HepG2 (cell line): ENCODE measurements around the gene SEMA4C. TPM values are rescaled to one million over a fixed set of nuclear protein-coding genes. Genes with fewer than 3 reads are reported as not detected.

Experiments
- ARHGAP35 ChIP-seq: sonication (generic); formaldehyde crosslinking; IDR thresholded peaks from 2 replicates; pipeline ENCODE4 v1.9.0; 2022; ENCODE audit warnings: mild to moderate bottlenecking, inconsistent platforms, moderate library complexity, missing genetic modification reagents, borderline replicate concordance
- BRCA1 ChIP-seq: sonication (generic); formaldehyde crosslinking; IDR thresholded peaks from 2 replicates; pipeline ENCODE4 v1.4.0; 2020; ENCODE audit warnings: missing genetic modification reagents
- HNRNPLL ChIP-seq: fragments of 200-400 bp; formaldehyde crosslinking; IDR thresholded peaks from 2 replicates; pipeline ENCODE4 v1.6.1; 2017; ENCODE audit warnings: mild to moderate bottlenecking, low read depth, low read length; ENCODE audit not compliant: poor library complexity, severe bottlenecking
- JUND ChIP-seq: sonication (generic); formaldehyde crosslinking; IDR thresholded peaks from 2 replicates; pipeline ENCODE4 v1.8.0; 2022; ENCODE audit warnings: mild to moderate bottlenecking, missing genetic modification reagents
- KLF13 ChIP-seq: sonication (generic); formaldehyde crosslinking; IDR thresholded peaks from 2 replicates; pipeline ENCODE4 v1.4.0; 2020; ENCODE audit warnings: mild to moderate bottlenecking, missing genetic modification reagents
- MTA3 ChIP-seq: sonication (generic); formaldehyde crosslinking; IDR thresholded peaks from 2 replicates; pipeline ENCODE4 v1.4.0; 2020; ENCODE audit warnings: missing genetic modification reagents
- NFIC ChIP-seq: IDR thresholded peaks from 2 replicates; pipeline ENCODE4 v1.6.1; 2012; ENCODE audit warnings: mild to moderate bottlenecking, low read length, inconsistent platforms
- NFYB ChIP-seq: sonication (generic); formaldehyde crosslinking; IDR thresholded peaks from 2 replicates; pipeline ENCODE4 v1.4.0; 2020; ENCODE audit warnings: missing genetic modification reagents
- PITX1 ChIP-seq: sonication (generic); formaldehyde crosslinking; IDR thresholded peaks from 2 replicates; pipeline ENCODE4 v1.5.1; 2020; ENCODE audit warnings: mild to moderate bottlenecking, missing genetic modification reagents
- TARDBP ChIP-seq: sonication (generic); formaldehyde crosslinking; IDR thresholded peaks from 2 replicates; pipeline ENCODE4 v1.8.0; 2022; ENCODE audit warnings: mild to moderate bottlenecking, missing genetic modification reagents
- ZBTB1 ChIP-seq: sonication (generic); formaldehyde crosslinking; IDR thresholded peaks from 2 replicates; pipeline ENCODE4 v1.4.0; 2020; ENCODE audit warnings: missing genetic modification reagents, borderline replicate concordance
- ZBTB7A ChIP-seq: sonication (generic); formaldehyde crosslinking; IDR thresholded peaks from 2 replicates; pipeline ENCODE4 v1.8.0; 2022; ENCODE audit warnings: mild to moderate bottlenecking, missing genetic modification reagents
- ZMYM2 ChIP-seq: sonication (generic); formaldehyde crosslinking; IDR thresholded peaks from 2 replicates; pipeline ENCODE4 v1.8.0; 2022; ENCODE audit warnings: mild to moderate bottlenecking, missing genetic modification reagents
- ZNF264 ChIP-seq: sonication (generic); formaldehyde crosslinking; IDR thresholded peaks from 2 replicates; pipeline ENCODE4 v1.4.0; 2020; ENCODE audit warnings: missing genetic modification reagents
- ZNF547 ChIP-seq: sonication (generic); formaldehyde crosslinking; IDR thresholded peaks from 2 replicates; pipeline ENCODE4 v1.5.1; 2020; ENCODE audit warnings: mild to moderate bottlenecking, missing genetic modification reagents
- ZNF598 ChIP-seq: sonication (generic); formaldehyde crosslinking; IDR thresholded peaks from 2 replicates; pipeline ENCODE4 v1.5.1; 2020; ENCODE audit warnings: mild to moderate bottlenecking, missing genetic modification reagents, borderline replicate concordance
- ZNF660 ChIP-seq: sonication (generic); formaldehyde crosslinking; IDR thresholded peaks from 2 replicates; pipeline ENCODE4 v1.5.1; 2020; ENCODE audit warnings: mild to moderate bottlenecking, low read depth, missing genetic modification reagents, borderline replicate concordance
- ZNF720 ChIP-seq: sonication (generic); formaldehyde crosslinking; IDR thresholded peaks from 2 replicates; pipeline ENCODE4 v1.4.0; 2020; ENCODE audit warnings: missing genetic modification reagents
- ZNF879 ChIP-seq: sonication (generic); formaldehyde crosslinking; IDR thresholded peaks from 2 replicates; pipeline ENCODE4 v1.8.1; 2023; ENCODE audit warnings: missing genetic modification reagents
- polyA plus RNA-seq, 8 experiments: library from polyadenylated mRNA; depleted of rRNA in 3 of 8; stranded (reverse) in 7 of 8; unstranded in 1 of 8; fragments of >200 nt; fragmentation: Illumina TruSeq in 4 of 8; extraction: Trizol in 4 of 8; gene quantifications; 2 replicates each; pipeline versions ENCODE4 v1.2.1 to v1.2.3, GENCODE V29; 2011 to 2016; ENCODE audit warnings: low read depth in 4 of 8, missing spikeins in 1 of 8, mixed read lengths in 1 of 8; ENCODE audit not compliant: insufficient read depth in 1 of 8
- total RNA-seq, 5 experiments: library from RNA; depleted of rRNA; stranded (reverse); fragments of >200 nt; fragmentation: Illumina TruSeq; extraction: Trizol; gene quantifications; 2 replicates each; pipeline ENCODE4 v1.2.3, GENCODE V29; 2016; ENCODE audit warnings: low read depth in 1 of 5
- TF ChIP-seq, protein P1 (sequence below), 2 experiments: sonication (generic) in 1 of 2; formaldehyde crosslinking in 1 of 2; IDR thresholded peaks; 2 replicates each; pipeline versions ENCODE4 v1.6.1 to v1.9.0; 2014 to 2022; ENCODE audit warnings: antibody characterized with exemption in 1 of 2, borderline replicate concordance in 1 of 2, inconsistent platforms in 1 of 2, low read depth in 1 of 2, missing genetic modification reagents in 1 of 2
- TF ChIP-seq, protein P2 (sequence below): sonication (generic); formaldehyde crosslinking; IDR thresholded peaks from 2 replicates; pipeline ENCODE4 v1.5.1; 2020; ENCODE audit warnings: missing genetic modification reagents, mild to moderate bottlenecking, borderline replicate concordance

SEMA4C gene
- total and polyA plus RNA-seq, 2 of the 13 experiments (the other 11 are each of a cell fraction or from before 2014, with no cell fraction given), result 25.9 to 46.6 TPM

DNA sequence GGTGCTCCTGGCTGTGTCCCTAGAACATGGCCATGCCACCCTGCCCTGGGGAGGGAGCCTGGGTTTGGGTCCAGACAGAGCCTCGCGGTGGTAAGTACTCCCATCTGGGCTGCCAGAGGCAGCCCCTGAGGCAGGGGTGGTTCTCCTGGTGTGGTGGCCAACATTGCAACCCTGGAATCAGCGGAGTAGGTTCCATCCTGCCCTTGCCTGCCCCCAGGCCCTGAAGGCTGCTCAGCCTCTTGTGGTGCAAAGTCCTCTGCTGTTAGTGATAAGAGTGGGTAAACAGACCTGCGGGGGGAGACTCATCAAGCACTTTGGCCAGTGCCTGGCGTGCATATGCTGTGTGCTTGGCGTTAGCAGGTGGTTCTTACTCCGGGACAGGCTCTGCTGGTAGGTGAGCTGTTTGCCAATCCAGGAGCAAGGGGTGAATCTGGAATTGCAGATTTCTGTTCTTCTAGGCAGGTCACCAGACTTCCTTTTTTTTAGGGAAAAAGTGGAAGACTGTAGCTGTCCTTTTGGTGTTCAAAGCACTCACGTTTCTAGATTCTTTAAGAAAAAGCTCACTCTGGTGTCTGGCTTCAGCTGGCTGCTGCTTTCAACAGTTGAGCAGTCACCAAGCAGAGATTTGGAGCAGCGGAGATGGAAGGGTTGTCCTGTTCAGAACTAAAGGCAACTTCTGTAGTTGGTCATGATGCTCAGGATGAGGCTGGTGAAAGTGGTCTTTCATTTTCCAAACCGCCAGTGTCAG, 50.6 kb downstream of the SEMA4C start (continued):
- TF ChIP-seq, protein P1, sequence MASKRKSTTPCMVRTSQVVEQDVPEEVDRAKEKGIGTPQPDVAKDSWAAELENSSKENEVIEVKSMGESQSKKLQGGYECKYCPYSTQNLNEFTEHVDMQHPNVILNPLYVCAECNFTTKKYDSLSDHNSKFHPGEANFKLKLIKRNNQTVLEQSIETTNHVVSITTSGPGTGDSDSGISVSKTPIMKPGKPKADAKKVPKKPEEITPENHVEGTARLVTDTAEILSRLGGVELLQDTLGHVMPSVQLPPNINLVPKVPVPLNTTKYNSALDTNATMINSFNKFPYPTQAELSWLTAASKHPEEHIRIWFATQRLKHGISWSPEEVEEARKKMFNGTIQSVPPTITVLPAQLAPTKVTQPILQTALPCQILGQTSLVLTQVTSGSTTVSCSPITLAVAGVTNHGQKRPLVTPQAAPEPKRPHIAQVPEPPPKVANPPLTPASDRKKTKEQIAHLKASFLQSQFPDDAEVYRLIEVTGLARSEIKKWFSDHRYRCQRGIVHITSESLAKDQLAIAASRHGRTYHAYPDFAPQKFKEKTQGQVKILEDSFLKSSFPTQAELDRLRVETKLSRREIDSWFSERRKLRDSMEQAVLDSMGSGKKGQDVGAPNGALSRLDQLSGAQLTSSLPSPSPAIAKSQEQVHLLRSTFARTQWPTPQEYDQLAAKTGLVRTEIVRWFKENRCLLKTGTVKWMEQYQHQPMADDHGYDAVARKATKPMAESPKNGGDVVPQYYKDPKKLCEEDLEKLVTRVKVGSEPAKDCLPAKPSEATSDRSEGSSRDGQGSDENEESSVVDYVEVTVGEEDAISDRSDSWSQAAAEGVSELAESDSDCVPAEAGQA (IDR thresholded peaks at IDR 0.05; ENCODE audit: low read depth), result peak; percentile 75
- TF ChIP-seq, protein P1 (CRISPR knock-in tag; IDR thresholded peaks at IDR 0.05; ENCODE audit: borderline replicate concordance), result no peak; the same call in 1 of the 2 replicates
- TF ChIP-seq ZNF660 (CRISPR knock-in tag) (no peak), ZNF879 (CRISPR knock-in tag) (no peak), ZNF598 (no peak), ZBTB7A (CRISPR knock-in tag) (peak; percentile 76; the same call in 1 of the 2 replicates), ZNF720 (no peak), JUND (peak; percentile 62; the same call in 1 of the 2 replicates), TARDBP (CRISPR knock-in tag) (peak; percentile 99), ZNF264 (CRISPR knock-in tag) (peak; percentile 98), NFIC (no peak), NFYB (CRISPR knock-in tag) (peak; percentile 51; the same call in 1 of the 2 replicates), KLF13 (CRISPR knock-in tag) (peak; percentile 20; the same call in 1 of the 2 replicates), HNRNPLL (peak; percentile 47), ZNF547 (no peak; the same call in 1 of the 2 replicates), ZMYM2 (CRISPR knock-in tag) (no peak; the same call in 1 of the 2 replicates), BRCA1 (CRISPR knock-in tag) (peak; percentile 89), ZBTB1 (CRISPR knock-in tag) (no peak), ARHGAP35 (no peak), MTA3 (no peak), PITX1 (CRISPR knock-in tag) (peak; percentile 93)
- TF ChIP-seq, protein P2, sequence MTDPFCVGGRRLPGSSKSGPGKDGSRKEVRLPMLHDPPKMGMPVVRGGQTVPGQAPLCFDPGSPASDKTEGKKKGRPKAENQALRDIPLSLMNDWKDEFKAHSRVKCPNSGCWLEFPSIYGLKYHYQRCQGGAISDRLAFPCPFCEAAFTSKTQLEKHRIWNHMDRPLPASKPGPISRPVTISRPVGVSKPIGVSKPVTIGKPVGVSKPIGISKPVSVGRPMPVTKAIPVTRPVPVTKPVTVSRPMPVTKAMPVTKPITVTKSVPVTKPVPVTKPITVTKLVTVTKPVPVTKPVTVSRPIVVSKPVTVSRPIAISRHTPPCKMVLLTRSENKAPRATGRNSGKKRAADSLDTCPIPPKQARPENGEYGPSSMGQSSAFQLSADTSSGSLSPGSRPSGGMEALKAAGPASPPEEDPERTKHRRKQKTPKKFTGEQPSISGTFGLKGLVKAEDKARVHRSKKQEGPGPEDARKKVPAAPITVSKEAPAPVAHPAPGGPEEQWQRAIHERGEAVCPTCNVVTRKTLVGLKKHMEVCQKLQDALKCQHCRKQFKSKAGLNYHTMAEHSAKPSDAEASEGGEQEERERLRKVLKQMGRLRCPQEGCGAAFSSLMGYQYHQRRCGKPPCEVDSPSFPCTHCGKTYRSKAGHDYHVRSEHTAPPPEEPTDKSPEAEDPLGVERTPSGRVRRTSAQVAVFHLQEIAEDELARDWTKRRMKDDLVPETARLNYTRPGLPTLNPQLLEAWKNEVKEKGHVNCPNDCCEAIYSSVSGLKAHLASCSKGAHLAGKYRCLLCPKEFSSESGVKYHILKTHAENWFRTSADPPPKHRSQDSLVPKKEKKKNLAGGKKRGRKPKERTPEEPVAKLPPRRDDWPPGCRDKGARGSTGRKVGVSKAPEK (CRISPR knock-in tag), result peak; percentile 82; the same call in 1 of the 2 replicates
